ENCODE results near the gene BCL7A. TPM values are rescaled to one million over a fixed set of nuclear protein-coding genes. Genes with fewer than 3 reads are reported as not detected.
A peak's percentile ranks its signal among the peaks of the same experiment; 100 is the strongest.

The BCL7A gene
- total RNA-seq, 1 experiment from 2014 or later: 18.2 TPM

- H3K36me3 Mint-ChIP-seq (ENCODE audit: insufficient read depth in 1 of 3, low read depth in 3 of 3): peaks cover 14 to 26% (median 23%) of the 10 kb centered on the region in 3 experiments
- no peak overlapping the region for H3K23ac ChIP-seq (ENCODE audit: insufficient read length, low read depth, low read length)
- H3K4me2 ChIP-seq (ENCODE audit: insufficient read depth, insufficient read length, low read length): no peak overlapping the region
- no peak overlapping the region for H4K8ac ChIP-seq (replicated peaks; ENCODE audit: insufficient read length, low read depth, low read length)
- no peak overlapping the region for H3K4ac ChIP-seq (ENCODE audit: low read depth, low read length)
- H2AFZ ChIP-seq (ENCODE audit: low read length): no peak overlapping the region
- H3K27ac ChIP-seq (ENCODE audit: insufficient read length, low read depth, low read length): no peak overlapping the region
- no peak overlapping the region for H4K5ac ChIP-seq (ENCODE audit: insufficient read length, low read depth, low read length)
- H3K4me3 Mint-ChIP-seq: no peak overlapping the region
- no peak overlapping the region for H3K9ac ChIP-seq (ENCODE audit: extremely low read depth, insufficient read length, low read length)
- no peaks in the 10 kb centered on the region for H3K79me1 ChIP-seq (ENCODE audit: insufficient read depth, low read depth, low read length, poor library complexity, severe bottlenecking)
- no peak overlapping the region for H2BK5ac ChIP-seq (ENCODE audit: insufficient read length, low read length)
- WGBS (ENCODE audit: extremely low coverage, insufficient read length, low lambda C conversion rate): no CpG with 5 or more reads among the region's 11 CpGs
- no peaks in the 10 kb centered on the region for H3K79me2 ChIP-seq (ENCODE audit: insufficient read depth, low read length)
- H3K4me1 Mint-ChIP-seq: peaks cover 2 to 8% of the 10 kb centered on the region in 2 experiments; a peak in 2 of 4 replicates
- no peaks in the 10 kb centered on the region for H3K4me1 ChIP-seq (ENCODE audit: insufficient read depth, low read length)
- H2BK20ac ChIP-seq (ENCODE audit: low read depth, low read length, poor library complexity, severe bottlenecking): no peak overlapping the region
- H3K9me3 ChIP-seq (ENCODE audit: control insufficient read depth, low read depth, low read length): no peaks in the 10 kb centered on the region
- no peaks in the 10 kb centered on the region for H3K27me3 ChIP-seq (ENCODE audit: insufficient read depth, low read length)
- H3K27me3 Mint-ChIP-seq (ENCODE audit: low read depth): peaks cover 10% of the 10 kb centered on the region
- no peak overlapping the region for H3K14ac ChIP-seq (ENCODE audit: insufficient read depth, low read length)
- H3T11ph ChIP-seq (ENCODE audit: low read length): no peak overlapping the region
- H3K23me2 ChIP-seq (ENCODE audit: insufficient read length, low read depth, low read length, poor library complexity, severe bottlenecking): peaks cover 3% of the 10 kb centered on the region
- no peak overlapping the region for H2BK15ac ChIP-seq (ENCODE audit: low read depth, low read length)
- no peak overlapping the region for H2BK12ac ChIP-seq (ENCODE audit: insufficient read length, low read depth, low read length)
- H3K56ac ChIP-seq (ENCODE audit: insufficient read length, low read depth, low read length): no peak overlapping the region
- H3K27ac Mint-ChIP-seq: peak overlapping the region in 2 of 3 experiments; percentile 12 to 90; a peak in 2 of 7 replicates
- H4K91ac ChIP-seq (ENCODE audit: insufficient read length, low read depth, low read length): no peak overlapping the region
- TF ChIP-seq CTCF (conservative IDR thresholded peaks at IDR 0.05): no peak
- no peak for DNase-seq
- no peaks in the 10 kb centered on the region for H4K20me1 ChIP-seq (ENCODE audit: control insufficient read depth, insufficient read depth, insufficient read length)
- H3K18ac ChIP-seq (ENCODE audit: insufficient read length, low read depth, low read length): no peak overlapping the region
- H3K9me3 Mint-ChIP-seq: no peaks in the 10 kb centered on the region
- H2BK120ac ChIP-seq (ENCODE audit: low read depth, low read length, poor library complexity, severe bottlenecking): no peak overlapping the region
- H2AK5ac ChIP-seq (ENCODE audit: insufficient read length, low read length): no peak overlapping the region
Measured at GRCh38 chr12:122072031-122072970, 50.6 kb downstream of the BCL7A start.

Data from H9 (cell line).